NCI-H128 (cell line): ENCODE results near the gene G0S2.

Source experiments
- DNase-seq: peaks from one replicate; lab custom pipeline; 2025; ENCODE audit not compliant: unreplicated experiment; lab: John Stamatoyannopoulos, UW

Gene G0S2

GRCh38 chr1:209674957-209675564 lies at the start of gene G0S2:
Gene G0S2, plus strand, starts transcription at chr1:209675412. Its CDS starts 273 bp downstream, at chr1:209675685.
- DNase-seq = no peak

GRCh38 chr1:209625791-209626285 lies 49.4 kb upstream of the G0S2 start:
- DNase-seq = no peak

DNA sequence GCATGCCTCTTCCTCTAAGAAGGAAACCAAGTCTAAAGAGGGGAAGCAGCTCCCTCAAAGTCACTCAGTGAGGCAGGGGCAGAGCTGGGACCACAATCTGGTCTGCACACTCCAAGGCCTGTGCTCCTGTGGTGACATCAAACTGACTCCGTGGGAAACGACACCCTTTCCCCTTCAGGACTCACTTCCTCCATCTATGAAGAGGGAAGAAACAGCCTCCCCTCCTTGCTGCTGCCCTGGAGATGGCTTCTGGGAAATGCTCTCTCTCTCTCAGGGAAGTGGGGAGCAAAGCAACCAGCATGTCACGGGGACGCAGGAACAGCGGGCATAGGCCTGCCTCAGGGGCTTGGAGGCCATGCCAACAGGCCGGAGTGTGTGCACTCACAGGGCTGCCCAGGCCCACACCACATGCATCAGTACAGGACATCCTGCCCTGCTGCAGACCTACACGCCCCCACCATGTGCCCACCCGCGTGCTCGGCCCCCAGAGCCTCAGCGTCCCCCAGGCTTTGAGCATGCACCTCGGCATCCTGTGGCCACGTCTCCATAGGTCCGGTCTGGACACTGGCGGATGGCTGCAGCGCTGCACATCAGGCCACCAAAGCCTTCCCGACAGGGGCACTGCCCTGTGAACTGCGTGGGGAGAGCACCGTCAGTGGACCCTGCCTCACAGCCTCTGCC lies 48.7 kb upstream of the G0S2 start:
- DNase-seq = no peak

DNA sequence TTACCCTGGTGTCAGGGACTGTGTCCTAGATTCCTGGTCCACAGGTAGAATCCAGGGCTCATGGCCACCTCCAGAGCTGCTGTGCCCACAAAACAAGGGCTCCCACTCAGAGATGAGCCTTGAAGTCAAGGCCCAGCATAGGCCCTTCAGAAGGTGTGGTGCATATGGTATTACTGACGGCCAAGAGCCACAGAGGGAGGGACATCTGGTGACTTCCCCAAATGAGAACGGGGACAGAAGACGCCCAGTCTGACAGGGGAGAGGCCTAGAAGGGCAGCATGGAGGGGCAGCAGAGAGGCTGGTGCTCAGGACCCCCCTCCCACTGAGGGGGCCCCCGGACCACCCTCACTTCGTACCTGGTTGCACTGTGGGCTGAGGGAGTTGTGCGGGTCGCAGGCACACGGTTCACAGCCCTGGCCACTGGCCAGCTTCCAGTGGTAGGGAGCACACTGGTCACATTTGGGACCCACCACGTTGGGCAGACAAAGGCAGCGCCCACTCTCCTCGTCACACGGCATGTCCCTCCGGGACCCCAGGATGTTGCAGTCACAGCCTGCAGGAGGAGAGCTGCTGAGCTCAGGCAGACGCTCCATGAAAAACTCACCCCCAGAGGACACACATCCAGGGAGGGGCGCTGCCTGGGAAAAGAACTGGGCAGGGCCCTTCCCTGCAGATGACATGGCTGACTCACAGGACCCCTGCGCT lies 48.0 kb upstream of the G0S2 start:
- DNase-seq = no peak

DNA sequence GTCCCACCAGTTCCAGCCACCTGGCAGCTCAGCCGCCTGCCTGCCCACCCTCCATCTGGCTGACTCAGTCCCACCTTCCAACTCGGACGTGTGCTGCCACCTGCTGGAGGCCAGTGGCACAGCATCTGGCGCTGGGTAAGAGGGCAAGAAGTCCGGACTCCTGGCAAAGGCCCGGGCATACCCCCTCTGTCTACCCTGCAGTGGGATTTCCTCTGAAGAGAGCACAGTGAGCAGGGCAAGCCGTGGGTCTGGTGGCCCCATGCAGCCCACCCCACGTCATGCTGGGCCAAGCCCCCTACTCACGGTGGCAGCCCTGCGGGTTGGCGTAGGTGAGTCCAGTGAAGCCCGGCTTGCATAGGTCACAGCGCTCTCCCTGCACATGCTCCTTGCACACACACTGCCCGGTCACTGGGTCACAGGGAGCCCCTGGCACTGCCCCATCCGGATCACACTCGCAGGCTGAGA lies 47.4 kb upstream of the G0S2 start:
- DNase-seq = peak; percentile 74

- DNase-seq = no peak
Measured at GRCh38 chr1:209628618-209629299, 46.5 kb upstream of the G0S2 start.

DNA sequence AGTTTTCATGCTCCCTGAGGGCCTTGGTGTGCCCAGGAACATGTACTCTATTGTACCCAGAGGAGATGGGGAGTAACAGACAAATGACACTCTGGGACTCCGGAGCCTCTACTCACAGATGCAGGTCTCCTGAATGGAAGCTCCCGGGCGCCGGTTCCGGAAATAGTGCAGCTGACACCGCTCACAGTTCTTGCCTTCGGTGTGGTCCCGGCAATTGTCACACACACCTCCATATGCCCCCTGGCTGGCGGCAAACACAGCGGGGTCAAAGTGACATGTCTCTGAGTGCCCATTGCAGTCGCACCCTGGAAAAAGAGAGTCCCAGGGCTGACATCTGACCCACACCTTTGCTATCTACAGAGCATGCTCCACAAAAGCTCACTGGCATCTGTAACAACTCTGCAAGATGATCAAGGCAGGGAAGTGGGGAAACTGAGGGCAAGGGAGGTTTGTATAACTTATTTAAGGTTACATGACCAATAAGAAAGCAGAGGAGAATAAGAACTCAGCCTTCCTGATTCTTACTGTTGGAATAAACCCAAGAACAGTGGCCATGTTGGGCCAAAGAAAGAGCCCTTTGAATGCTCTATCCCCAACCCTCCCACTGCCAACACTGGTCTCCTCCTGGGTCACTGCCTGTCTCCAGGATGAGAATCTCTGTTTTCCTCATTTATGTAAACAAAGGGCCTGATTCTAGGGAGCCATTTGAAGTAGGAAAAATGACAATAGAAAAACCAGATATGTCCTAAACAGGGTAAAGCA lies 45.4 kb upstream of the G0S2 start:
- no peak for DNase-seq

- no peak for DNase-seq
Measured at GRCh38 chr1:209630383-209631225, 44.6 kb upstream of the G0S2 start.

GRCh38 chr1:209633335-209633997 lies 41.7 kb upstream of the G0S2 start:
- DNase-seq = no peak

DNA sequence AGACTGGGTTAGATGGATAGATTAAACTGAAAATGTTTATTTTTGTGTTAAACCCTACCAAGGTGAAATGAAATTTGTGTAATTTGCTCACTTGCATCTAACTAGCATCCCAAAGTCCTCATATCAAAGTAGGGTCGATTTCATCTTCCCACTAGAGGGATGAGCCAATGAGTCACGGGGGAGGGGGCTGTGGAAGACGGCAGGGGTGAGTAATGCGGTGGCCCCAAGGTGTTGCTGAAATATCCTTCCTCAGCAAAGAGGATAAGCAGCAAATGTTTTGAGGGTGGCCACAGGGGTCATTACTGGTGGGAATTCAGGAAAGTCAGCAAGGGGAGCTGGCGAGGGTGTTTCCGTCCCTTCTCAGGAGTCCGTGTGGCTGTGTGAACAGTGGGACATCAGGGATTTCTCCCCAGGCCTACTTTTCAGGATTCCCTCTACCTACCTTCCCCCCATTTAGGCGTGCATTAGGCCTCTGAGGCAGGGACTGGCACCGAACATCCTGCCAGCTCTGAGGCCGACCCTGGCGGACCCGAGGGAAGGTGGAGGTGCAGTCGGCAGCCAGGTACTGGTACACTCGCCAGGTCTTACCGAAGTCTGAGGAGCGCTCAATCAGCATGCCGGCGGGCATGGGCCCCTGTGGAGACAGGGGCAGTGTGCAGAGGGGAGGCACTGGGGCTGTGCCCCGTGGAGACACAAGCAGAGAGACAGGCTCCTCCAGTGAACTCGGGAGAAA lies 41.0 kb upstream of the G0S2 start:
- no peak for DNase-seq

- DNase-seq = no peak
Measured at GRCh38 chr1:209635850-209636249, 39.4 kb upstream of the G0S2 start.

- DNase-seq = no peak
Measured at GRCh38 chr1:209641832-209642172, 33.4 kb upstream of the G0S2 start.

GRCh38 chr1:209642816-209643215 lies 32.4 kb upstream of the G0S2 start:
- DNase-seq = no peak

DNA sequence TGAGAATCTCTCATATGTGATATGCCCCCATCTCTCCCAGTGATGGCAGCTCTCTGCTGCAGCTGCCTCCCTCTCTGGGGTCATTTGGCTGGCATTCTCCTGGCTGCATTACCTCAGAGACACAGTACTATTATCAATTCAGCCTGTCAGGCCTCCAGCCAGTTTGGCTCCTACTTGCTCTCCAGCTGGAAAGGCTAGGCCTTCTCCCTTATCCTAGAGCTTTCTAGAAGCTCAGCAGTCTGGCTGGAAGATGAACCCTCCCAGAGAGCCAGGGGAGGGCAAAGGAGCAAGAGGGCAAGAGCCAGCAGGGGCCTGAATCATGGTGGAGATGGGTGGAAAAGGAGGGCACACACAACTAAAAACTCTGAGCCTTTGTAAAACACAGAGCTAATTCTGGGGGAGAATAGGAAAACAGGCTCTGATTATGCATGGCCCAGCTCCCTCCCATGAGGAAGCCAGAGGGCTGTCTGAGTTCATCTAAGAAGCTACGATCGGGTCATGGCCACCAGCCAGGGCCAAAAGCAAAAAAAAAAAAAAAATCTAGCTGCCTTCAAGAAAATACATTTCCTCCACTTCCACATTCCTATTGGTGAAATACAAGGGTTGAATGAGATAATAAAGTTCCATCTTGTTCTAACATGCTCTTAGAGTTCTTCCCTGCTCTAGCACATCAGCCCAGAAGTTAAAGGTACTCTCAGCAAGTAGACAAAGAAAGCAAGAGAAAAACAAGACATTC lies 31.8 kb upstream of the G0S2 start:
- DNase-seq = no peak

DNA sequence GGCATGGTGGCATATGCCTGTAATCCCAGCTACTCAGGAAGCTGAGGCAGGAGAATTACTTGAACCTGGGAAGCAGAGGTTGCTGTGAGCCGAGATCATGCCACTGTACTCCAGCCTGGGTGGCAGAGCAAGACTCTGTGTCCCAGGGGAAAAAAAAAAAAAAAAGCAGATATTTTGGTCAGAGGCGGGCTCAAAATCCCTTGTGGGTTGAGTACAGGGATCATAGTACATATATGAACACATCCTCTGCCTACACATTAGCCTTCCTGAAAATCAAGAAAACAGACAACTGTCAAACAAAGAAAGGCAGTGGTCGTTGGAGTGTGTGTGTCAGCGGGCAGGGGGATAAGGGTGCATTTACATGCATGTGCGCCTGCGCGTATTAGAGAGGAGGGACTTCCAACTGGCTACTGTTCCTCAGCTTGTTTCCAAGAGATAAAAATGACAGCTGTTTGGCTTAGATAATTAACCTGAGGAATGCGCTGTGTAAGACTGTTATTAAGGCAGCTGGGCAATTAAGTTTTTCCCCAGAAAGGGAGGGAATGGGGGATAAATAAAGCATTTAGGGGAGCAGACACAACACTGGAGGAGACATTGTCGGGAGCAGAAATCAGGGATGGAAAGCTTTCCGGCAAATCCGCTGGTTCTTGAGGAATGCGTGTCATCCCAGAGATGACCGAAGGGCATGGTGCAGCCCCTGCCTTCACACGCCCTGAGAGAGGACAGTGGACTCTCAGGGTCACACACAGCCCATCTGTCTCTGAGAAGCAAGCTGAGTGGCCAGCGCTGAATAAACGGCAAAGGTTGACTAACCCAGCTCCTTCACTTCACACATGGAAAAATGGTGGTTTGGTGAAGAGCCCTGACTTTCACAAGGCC lies 29.4 kb upstream of the G0S2 start:
- no peak for DNase-seq

GRCh38 chr1:209646558-209646957 lies 28.7 kb upstream of the G0S2 start:
- no peak for DNase-seq

- no peak for DNase-seq
Measured at GRCh38 chr1:209647156-209647555, 28.1 kb upstream of the G0S2 start.
